ENCODE measurements around the gene AKNAD1.
A peak's percentile ranks its signal among the peaks of the same experiment; 100 is the strongest.

The AKNAD1 gene

DNA sequence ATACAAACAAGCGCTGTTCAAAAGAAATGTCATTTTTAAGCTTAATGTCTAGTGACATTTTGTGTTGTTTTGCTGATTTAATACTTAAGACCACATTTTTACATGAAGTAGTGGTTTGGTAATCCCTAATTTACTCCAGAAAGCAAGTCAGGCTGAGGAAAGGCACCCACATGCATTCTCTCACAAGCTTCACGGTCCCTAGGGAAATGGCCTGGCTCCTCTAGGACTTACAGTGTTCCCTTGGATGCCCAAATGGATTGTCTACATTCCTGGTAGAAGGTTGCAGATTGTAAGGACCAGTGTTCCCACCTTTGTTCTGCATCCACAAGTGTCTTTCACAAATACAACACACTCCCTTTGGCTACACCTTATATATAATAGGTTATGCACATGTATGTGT, 29.4 kb upstream of the AKNAD1 start:
- no peaks in the 10 kb centered on the region for H4K20me1 ChIP-seq
- no peak for TF ChIP-seq Cebpa-rat (IDR thresholded peaks at IDR 0.05)

DNA sequence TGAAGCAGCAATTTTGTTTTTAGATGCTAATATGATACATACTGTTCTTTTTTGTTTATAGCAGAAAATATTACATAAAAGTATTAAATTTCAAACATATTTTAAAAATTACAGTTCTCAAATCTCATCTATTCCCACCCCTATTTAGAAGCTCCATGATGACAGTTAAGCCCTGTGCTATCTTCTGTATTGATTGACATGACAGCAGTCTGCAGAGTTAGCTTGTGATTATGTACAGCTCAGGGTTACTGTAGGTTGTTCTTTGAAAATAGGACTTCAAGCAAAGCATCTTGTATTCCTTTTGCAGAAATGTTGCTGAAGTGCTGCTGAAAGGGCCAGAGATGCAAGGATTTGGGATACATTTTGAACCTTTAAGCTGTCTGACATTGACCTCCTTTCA, 28.1 kb upstream of the AKNAD1 start:
- H3K27ac ChIP-seq = no peak overlapping the region
- H3K4me3 ChIP-seq = no peak overlapping the region
- H4K20me1 ChIP-seq = no peaks in the 10 kb centered on the region
- H3K4me1 ChIP-seq = no peaks in the 10 kb centered on the region
- H3K4me2 ChIP-seq = no peak overlapping the region
- H3K36me3 ChIP-seq = no peaks in the 10 kb centered on the region
- TF ChIP-seq Cebpa-rat (IDR thresholded peaks at IDR 0.05) = no peak
- H3K27me3 ChIP-seq = no peaks in the 10 kb centered on the region
- no peak overlapping the region for H3K9ac ChIP-seq
- no peaks in the 10 kb centered on the region for H3K9me3 ChIP-seq

More for the DNA sequence above, 29.4 kb upstream of the AKNAD1 start:
- no peaks in the 10 kb centered on the region for H3K36me3 ChIP-seq
- H3K4me2 ChIP-seq = no peak overlapping the region
- no peak overlapping the region for H3K27ac ChIP-seq
- H3K4me3 ChIP-seq = no peak overlapping the region
- H3K9me3 ChIP-seq = no peaks in the 10 kb centered on the region
- no peaks in the 10 kb centered on the region for H3K4me1 ChIP-seq
- no peaks in the 10 kb centered on the region for H3K27me3 ChIP-seq
- no peak overlapping the region for H3K9ac ChIP-seq

DNA sequence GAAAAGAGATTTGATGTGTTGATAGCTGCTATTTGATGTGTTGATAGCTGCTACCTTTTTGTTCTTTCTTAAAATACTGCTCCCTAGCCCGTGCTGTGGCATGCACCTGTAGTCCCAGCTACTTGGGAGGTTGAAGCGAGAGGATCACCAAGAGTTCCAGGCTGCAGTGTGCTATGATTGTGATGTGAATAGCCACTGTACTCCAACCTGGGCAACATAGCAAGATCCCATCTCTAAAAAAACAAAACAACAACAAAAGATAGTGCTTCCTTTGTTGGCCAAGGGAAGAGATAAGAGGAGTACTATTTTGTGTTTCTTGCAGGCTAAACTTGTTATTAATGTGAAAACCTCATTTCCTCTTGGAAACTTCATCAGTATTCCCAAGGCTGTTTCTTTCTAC, 25.9 kb upstream of the AKNAD1 start:
- Histone ChIP-seq H3K4me1 (no peaks in the 10 kb centered on the region), H3K9ac (no peak overlapping the region), H3K27me3 (peaks cover 19% of the 10 kb centered on the region), H3K9me3 (no peaks in the 10 kb centered on the region), H3K4me3 (no peak overlapping the region), H3K27ac (no peak overlapping the region), H3K36me3 (no peaks in the 10 kb centered on the region), H3K4me2 (no peak overlapping the region), H4K20me1 (peaks cover 12% of the 10 kb centered on the region; the same call in 1 of the 2 replicates)
- TF ChIP-seq Cebpa-rat (IDR thresholded peaks at IDR 0.05) = no peak

DNA sequence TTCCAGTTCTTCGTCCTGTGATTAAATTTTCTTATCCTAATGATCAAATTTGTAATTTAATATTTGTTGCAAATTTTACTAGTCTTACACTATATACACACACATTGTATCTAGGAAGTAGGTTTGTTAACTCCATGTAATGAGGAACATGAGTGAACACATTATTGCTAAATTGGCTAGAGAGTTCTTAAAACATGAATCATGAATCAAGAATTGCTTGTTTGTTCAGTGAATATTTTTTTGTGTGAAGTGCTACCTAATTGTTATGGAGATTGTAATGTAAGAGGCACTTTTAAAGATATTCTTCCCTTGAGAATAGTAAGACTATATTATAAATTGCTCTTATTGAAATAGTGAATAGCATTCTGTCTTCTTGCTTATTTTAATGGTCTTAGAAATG, 24.5 kb upstream of the AKNAD1 start:
- Histone ChIP-seq H3K4me3 (no peak overlapping the region), H3K4me1 (peaks cover 5% of the 10 kb centered on the region; the same call in 1 of the 2 replicates), H4K20me1 (peaks cover 12% of the 10 kb centered on the region; the same call in 1 of the 2 replicates), H3K27ac (no peak overlapping the region), H3K36me3 (no peaks in the 10 kb centered on the region), H3K9ac (no peak overlapping the region), H3K27me3 (peaks cover 34% of the 10 kb centered on the region), H3K9me3 (no peaks in the 10 kb centered on the region), H3K4me2 (no peak overlapping the region)
- no peak for TF ChIP-seq Cebpa-rat (IDR thresholded peaks at IDR 0.05)

DNA sequence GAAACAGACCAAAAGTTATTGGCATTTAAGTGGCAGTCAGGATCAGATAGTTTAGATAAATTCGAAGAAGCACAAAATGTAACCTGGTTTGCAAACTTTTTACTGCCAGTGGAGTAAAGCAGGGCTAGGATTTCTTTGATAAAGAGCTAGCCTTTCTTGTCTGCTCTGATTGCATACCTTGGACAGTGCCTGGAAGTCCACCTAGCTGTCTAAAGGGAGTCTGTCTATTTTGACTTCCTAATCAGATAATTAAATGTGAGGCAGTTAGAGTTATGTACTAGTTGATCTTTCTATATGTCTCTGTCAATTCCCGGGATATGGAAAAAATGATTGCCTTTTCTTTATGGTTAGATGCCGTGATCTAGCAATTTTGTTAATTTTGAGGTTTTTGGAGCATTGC, 24.0 kb upstream of the AKNAD1 start:
- peaks cover 5% of the 10 kb centered on the region; the same call in 1 of the 2 replicates for H3K4me1 ChIP-seq
- H3K4me3 ChIP-seq = no peak overlapping the region
- no peak for TF ChIP-seq Cebpa-rat (IDR thresholded peaks at IDR 0.05)
- no peak overlapping the region for H3K9ac ChIP-seq
- no peak overlapping the region for H3K27ac ChIP-seq
- peaks cover 39% of the 10 kb centered on the region for H3K27me3 ChIP-seq
- no peak overlapping the region for H3K4me2 ChIP-seq
- H4K20me1 ChIP-seq = peaks cover 12% of the 10 kb centered on the region; the same call in 1 of the 2 replicates
- no peaks in the 10 kb centered on the region for H3K9me3 ChIP-seq
- H3K36me3 ChIP-seq = no peaks in the 10 kb centered on the region

DNA sequence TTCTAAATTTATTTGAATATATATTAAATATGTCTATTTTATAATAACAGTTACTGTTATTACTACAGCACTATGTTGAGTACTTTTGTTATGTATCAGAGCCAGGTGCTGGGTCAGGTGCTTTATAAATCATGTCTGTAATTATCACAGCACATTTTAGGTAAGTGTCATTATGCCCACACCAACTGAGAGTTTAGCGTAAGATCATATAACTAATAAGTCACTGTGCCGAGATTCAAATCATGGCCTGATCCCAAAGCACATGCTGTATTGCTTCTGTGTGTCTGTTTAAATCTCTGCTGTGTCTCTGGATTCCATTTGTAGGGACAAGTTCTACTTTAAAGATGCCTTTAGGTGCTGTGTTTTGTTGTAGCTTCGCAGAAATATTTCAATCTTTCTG, 21.8 kb upstream of the AKNAD1 start:
- Histone ChIP-seq H4K20me1 (peaks cover 12% of the 10 kb centered on the region; the same call in 1 of the 2 replicates), H3K4me3 (no peak overlapping the region), H3K4me1 (peaks cover 5% of the 10 kb centered on the region; the same call in 1 of the 2 replicates), H3K27ac (no peak overlapping the region), H3K9ac (no peak overlapping the region), H3K27me3 (peaks cover 41% of the 10 kb centered on the region), H3K9me3 (no peaks in the 10 kb centered on the region), H3K36me3 (no peaks in the 10 kb centered on the region), H3K4me2 (no peak overlapping the region)
- TF ChIP-seq Cebpa-rat (IDR thresholded peaks at IDR 0.05) = no peak

DNA sequence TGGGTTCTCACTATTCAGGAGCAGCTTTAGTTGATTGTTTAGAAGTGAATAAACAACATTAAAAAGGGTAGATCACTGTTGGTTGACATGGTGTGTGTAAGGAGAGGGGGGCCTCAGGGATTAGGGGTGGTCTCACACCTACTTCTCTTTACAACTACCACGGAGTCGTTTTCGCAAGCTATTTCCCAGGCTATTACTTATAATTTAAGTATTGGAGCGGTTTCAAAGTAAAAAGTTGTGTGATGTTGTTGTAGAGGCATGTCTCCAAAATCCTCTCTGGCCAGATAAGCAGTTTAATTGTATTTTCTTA, 21.2 kb upstream of the AKNAD1 start:
- Histone ChIP-seq H3K4me1 (peaks cover 5% of the 10 kb centered on the region; the same call in 1 of the 2 replicates), H3K9ac (no peak overlapping the region), H3K4me3 (no peak overlapping the region), H3K27ac (no peak overlapping the region), H3K36me3 (no peaks in the 10 kb centered on the region), H3K9me3 (no peaks in the 10 kb centered on the region), H3K27me3 (peaks cover 41% of the 10 kb centered on the region), H3K4me2 (peak overlapping the region; percentile 90), H4K20me1 (peaks cover 12% of the 10 kb centered on the region; the same call in 1 of the 2 replicates)
- no peak for TF ChIP-seq Cebpa-rat (IDR thresholded peaks at IDR 0.05)

DNA sequence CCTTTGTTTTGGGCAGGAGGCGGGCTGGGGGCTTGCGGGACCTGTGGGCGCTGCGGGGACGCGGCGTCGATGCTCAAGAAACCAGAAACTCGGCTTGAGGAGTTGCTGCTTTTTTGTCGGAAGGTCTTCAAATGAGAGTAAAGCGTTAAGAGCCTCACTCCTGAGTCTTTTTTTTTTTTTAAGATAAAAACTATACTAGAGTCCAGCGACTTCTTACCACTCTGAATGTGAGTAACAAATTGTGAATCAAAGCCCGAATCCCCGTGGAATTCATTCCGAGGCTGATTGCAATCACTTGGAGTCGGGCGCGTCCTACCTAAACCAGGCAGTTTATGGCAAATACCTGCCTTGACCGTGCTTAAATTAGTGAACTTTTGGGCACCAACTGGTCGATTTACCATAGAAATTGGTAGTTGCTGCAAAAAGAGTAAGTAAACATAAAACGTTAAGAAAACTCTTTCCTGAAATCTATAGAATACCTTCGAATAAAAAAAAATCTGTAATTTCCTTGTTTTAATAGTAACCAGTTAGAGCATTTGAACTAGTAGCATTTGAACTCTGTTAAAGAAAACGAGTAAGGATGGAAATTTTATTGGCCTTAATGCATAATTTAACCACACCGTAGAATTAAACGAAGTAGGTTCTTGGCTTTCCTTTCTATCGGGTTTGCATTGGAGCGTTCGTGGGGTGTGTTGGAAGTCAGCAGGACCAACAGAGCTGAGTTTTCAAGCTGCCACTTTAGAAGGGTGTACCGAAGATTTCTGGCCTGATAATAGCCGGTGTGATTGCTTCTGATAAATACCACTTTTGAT, 20.7 kb upstream of the AKNAD1 start:
- peaks cover 12% of the 10 kb centered on the region; the same call in 1 of the 2 replicates for H4K20me1 ChIP-seq
- peaks cover 5% of the 10 kb centered on the region; the same call in 1 of the 2 replicates for H3K4me1 ChIP-seq
- TF ChIP-seq Cebpa-rat (IDR thresholded peaks at IDR 0.05) = no peak
- no peaks in the 10 kb centered on the region for H3K36me3 ChIP-seq
- H3K9me3 ChIP-seq = no peaks in the 10 kb centered on the region
- H3K27me3 ChIP-seq = peaks cover 41% of the 10 kb centered on the region
- peak overlapping the region; percentile 90 for H3K4me2 ChIP-seq
- peak overlapping the region; percentile 78 for H3K4me3 ChIP-seq
- H3K9ac ChIP-seq = peak overlapping the region; percentile 68
- H3K27ac ChIP-seq = no peak overlapping the region

DNA sequence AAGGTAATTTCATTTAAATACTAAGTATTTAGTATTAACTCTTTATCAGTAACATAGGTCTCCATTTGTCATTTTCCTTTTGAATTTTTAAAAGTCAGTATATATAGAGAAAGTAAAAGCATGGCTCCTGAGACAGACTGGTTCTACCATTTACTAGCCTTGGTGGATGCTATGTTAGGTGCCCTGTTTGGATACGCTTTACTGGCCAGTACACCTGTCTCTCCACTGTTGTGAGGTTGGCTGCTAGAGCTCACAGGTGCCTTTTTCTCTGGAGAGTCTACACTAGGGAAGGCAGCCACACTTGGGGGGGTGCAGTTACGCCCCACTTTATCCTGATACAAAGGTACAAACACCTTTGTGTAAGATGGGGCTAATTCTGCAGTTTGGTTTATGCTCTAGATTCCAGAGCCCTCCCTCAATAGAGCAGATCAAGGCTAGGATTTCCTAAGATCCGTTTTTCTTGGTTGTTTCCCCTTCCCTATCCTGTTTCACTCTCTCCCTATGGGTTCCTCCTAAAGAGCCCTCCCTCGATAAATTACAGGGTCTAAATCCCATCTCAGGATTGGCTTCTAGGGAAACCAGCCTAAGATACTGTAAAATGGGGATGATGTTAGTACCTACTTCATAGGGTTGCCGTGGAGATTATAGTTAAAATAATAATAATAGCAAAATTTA, 14.3 kb upstream of the AKNAD1 start:
- TF ChIP-seq Cebpa-rat (IDR thresholded peaks at IDR 0.05) = no peak
- H4K20me1 ChIP-seq = no peaks in the 10 kb centered on the region

DNA sequence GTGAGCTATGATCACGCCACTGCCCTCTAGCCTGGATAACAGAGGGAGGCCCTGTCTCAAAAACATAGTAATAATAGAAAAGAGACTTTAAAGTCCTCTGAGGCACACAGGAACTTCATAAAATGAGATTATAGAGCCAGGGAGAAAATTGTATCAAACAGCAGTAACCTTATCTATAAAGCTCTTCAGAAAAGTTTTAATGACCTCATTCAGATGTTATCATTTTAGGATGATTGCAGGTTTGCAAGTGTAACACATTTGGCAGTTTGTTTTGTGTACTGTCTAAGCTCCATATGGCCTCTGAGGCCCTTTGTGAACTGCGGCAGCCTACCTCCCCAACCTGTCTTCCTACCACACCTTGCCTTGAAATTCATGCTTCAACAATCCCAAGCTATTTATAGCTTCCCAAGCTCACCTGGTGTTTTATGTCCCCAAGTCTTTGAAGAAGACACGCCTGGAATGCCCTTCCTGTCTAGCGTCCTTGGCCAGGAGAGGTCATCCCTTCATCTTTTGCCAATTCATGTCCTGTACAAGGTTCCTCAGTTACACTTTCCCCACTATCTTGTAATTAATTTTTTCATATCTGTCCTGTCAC, 8.5 kb upstream of the AKNAD1 start:
- Histone ChIP-seq H3K27me3 (no peaks in the 10 kb centered on the region), H3K4me2 (no peak overlapping the region), H3K4me1 (peaks cover 9% of the 10 kb centered on the region; the same call in 1 of the 2 replicates), H3K4me3 (no peak overlapping the region), H4K20me1 (no peaks in the 10 kb centered on the region), H3K9ac (no peak overlapping the region), H3K9me3 (no peaks in the 10 kb centered on the region), H3K36me3 (no peaks in the 10 kb centered on the region), H3K27ac (no peak overlapping the region)
- no peak for TF ChIP-seq Cebpa-rat (IDR thresholded peaks at IDR 0.05)

More for the DNA sequence above, 14.3 kb upstream of the AKNAD1 start:
- no peaks in the 10 kb centered on the region for H3K4me1 ChIP-seq
- H3K9me3 ChIP-seq = no peaks in the 10 kb centered on the region
- H3K4me3 ChIP-seq = no peak overlapping the region
- peaks cover 5% of the 10 kb centered on the region for H3K27me3 ChIP-seq
- H3K4me2 ChIP-seq = no peak overlapping the region
- no peak overlapping the region for H3K27ac ChIP-seq
- no peak overlapping the region for H3K9ac ChIP-seq
- H3K36me3 ChIP-seq = no peaks in the 10 kb centered on the region
